ENCODE measurements around the gene FKBP11.

DNA sequence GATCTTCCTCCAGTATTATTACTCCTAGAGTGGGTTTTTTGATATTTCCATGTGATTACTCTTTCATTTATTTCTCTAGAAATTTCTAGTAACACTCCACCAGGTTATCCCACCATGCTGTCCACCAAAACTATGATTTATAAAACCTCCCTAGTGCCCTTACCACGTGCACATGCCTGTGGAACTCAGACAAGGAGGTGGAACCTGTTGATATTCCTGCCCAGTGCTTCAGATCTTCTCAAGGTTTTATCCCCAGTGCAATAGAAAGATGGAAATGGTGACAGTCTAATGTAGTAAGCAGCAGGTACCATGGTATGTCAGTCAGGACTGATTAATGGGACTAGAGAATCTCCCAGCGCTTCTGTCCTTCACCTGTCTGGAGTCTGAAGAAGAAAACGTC lies 35.5 kb upstream of the FKBP11 start:
- no peak for TF ChIP-seq POLR2A (IDR thresholded peaks at IDR 0.05)
- TF ChIP-seq, protein P1, sequence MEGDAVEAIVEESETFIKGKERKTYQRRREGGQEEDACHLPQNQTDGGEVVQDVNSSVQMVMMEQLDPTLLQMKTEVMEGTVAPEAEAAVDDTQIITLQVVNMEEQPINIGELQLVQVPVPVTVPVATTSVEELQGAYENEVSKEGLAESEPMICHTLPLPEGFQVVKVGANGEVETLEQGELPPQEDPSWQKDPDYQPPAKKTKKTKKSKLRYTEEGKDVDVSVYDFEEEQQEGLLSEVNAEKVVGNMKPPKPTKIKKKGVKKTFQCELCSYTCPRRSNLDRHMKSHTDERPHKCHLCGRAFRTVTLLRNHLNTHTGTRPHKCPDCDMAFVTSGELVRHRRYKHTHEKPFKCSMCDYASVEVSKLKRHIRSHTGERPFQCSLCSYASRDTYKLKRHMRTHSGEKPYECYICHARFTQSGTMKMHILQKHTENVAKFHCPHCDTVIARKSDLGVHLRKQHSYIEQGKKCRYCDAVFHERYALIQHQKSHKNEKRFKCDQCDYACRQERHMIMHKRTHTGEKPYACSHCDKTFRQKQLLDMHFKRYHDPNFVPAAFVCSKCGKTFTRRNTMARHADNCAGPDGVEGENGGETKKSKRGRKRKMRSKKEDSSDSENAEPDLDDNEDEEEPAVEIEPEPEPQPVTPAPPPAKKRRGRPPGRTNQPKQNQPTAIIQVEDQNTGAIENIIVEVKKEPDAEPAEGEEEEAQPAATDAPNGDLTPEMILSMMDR (IDR thresholded peaks at IDR 0.05) = no peak
